ENCODE data around the gene CD81.

Gene CD81

GRCh38 chr11:2437516-2437915 is 60.4 kb downstream of the CD81 start:
- H3K27ac Mint-ChIP-seq, result no peak overlapping the region
- H3K27me3 Mint-ChIP-seq, result peaks cover 33% of the 10 kb centered on the region
- no peaks in the 10 kb centered on the region for H3K9me3 Mint-ChIP-seq
- H3K4me1 Mint-ChIP-seq (ENCODE audit: low read depth), result peaks cover 14% of the 10 kb centered on the region
- intact Hi-C loops (cut with micrococcal nuclease), result no loop called here
- no peaks in the 10 kb centered on the region for H3K36me3 Mint-ChIP-seq (ENCODE audit: low read depth)
- no peak overlapping the region for H3K4me3 Mint-ChIP-seq

- H3K9me3 Mint-ChIP-seq, result no peaks in the 10 kb centered on the region
- no peak overlapping the region for H3K4me3 Mint-ChIP-seq
- H3K36me3 Mint-ChIP-seq (ENCODE audit: low read depth), result no peaks in the 10 kb centered on the region
- intact Hi-C loops (cut with micrococcal nuclease), result no loop called here
- peaks cover 48% of the 10 kb centered on the region for H3K27me3 Mint-ChIP-seq
- H3K4me1 Mint-ChIP-seq (ENCODE audit: low read depth), result peaks cover 20% of the 10 kb centered on the region
- H3K27ac Mint-ChIP-seq, result no peak overlapping the region
These were observed 62.7 kb downstream of the CD81 start for GRCh38 chr11:2439820-2440219.

GRCh38 chr11:2440646-2441045 is 63.5 kb downstream of the CD81 start:
- Mint-ChIP-seq H3K27me3 (peaks cover 48% of the 10 kb centered on the region), H3K27ac (no peak overlapping the region), H3K4me1 (ENCODE audit: low read depth) (peaks cover 26% of the 10 kb centered on the region), H3K9me3 (no peaks in the 10 kb centered on the region), H3K4me3 (no peak overlapping the region), H3K36me3 (ENCODE audit: low read depth) (peaks cover 6% of the 10 kb centered on the region)
- intact Hi-C loops (cut with micrococcal nuclease), result no loop called here

- Mint-ChIP-seq H3K27ac (peak overlapping the region; percentile 46), H3K9me3 (no peaks in the 10 kb centered on the region), H3K4me1 (ENCODE audit: low read depth) (peaks cover 31% of the 10 kb centered on the region), H3K36me3 (ENCODE audit: low read depth) (peaks cover 6% of the 10 kb centered on the region), H3K27me3 (peaks cover 48% of the 10 kb centered on the region), H3K4me3 (no peak overlapping the region)
- intact Hi-C loops (cut with micrococcal nuclease), result no loop called here
These were observed 64.1 kb downstream of the CD81 start for GRCh38 chr11:2441171-2441570.

- Mint-ChIP-seq H3K27ac (no peak overlapping the region), H3K4me1 (ENCODE audit: low read depth) (peaks cover 45% of the 10 kb centered on the region), H3K27me3 (peaks cover 36% of the 10 kb centered on the region), H3K36me3 (ENCODE audit: low read depth) (peaks cover 12% of the 10 kb centered on the region), H3K9me3 (no peaks in the 10 kb centered on the region), H3K4me3 (no peak overlapping the region)
- intact Hi-C loops (cut with micrococcal nuclease), result no loop called here
These were observed 65.5 kb downstream of the CD81 start for GRCh38 chr11:2442589-2442988.

- peaks cover 30% of the 10 kb centered on the region for H3K27me3 Mint-ChIP-seq
- peaks cover 16% of the 10 kb centered on the region for H3K36me3 Mint-ChIP-seq (ENCODE audit: low read depth)
- no peak overlapping the region for H3K27ac Mint-ChIP-seq
- H3K9me3 Mint-ChIP-seq, result no peaks in the 10 kb centered on the region
- intact Hi-C loops (cut with micrococcal nuclease), result no loop called here
- no peak overlapping the region for H3K4me3 Mint-ChIP-seq
- H3K4me1 Mint-ChIP-seq (ENCODE audit: low read depth), result peaks cover 53% of the 10 kb centered on the region
These were observed 66.3 kb downstream of the CD81 start for GRCh38 chr11:2443406-2443805.

GRCh38 chr11:2443881-2444820 is 67.0 kb downstream of the CD81 start, which contains the start of gene TRPM5:
Gene TRPM5 (minus strand): TSS chr11:2444514. CDS start chr11:2423036, 21,478 bp downstream.
- H3K9me3 Mint-ChIP-seq, result no peaks in the 10 kb centered on the region
- H3K4me3 Mint-ChIP-seq, result peak within 1 kb of the TSS; percentile 93
- H3K4me1 Mint-ChIP-seq (ENCODE audit: low read depth), result peaks cover 57% of the 10 kb centered on the region
- intact Hi-C loops (cut with micrococcal nuclease), result no loop called here
- H3K27ac Mint-ChIP-seq, result peak within 1 kb of the TSS; percentile 86
- peaks cover 24% of the 10 kb centered on the region for H3K36me3 Mint-ChIP-seq (ENCODE audit: low read depth)
- H3K27me3 Mint-ChIP-seq, result peaks cover 22% of the 10 kb centered on the region

GRCh38 chr11:2444821-2445745 is 68.0 kb downstream of the CD81 start, which contains the start of gene KCNQ1:
Gene KCNQ1 (plus strand): TSS chr11:2445008. CDS start chr11:2445099, 91 bp downstream.
- Mint-ChIP-seq H3K27ac (peak within 1 kb of the TSS; percentile 86), H3K4me3 (peak within 1 kb of the TSS; percentile 93), H3K9me3 (no peaks in the 10 kb centered on the region), H3K27me3 (peaks cover 22% of the 10 kb centered on the region), H3K4me1 (ENCODE audit: low read depth) (peaks cover 61% of the 10 kb centered on the region), H3K36me3 (ENCODE audit: low read depth) (peaks cover 33% of the 10 kb centered on the region)
- intact Hi-C loops (cut with micrococcal nuclease), result loop anchor here (5.0 kb wide), 3 partner anchors 42 to 447 kb away; no protein-coding TSS in a partner anchor

GRCh38 chr11:2445746-2446551 is 68.8 kb downstream of the CD81 start:
- peak overlapping the region; percentile 86 for H3K27ac Mint-ChIP-seq
- intact Hi-C loops (cut with micrococcal nuclease), result loop anchor here (5.0 kb wide), 3 partner anchors 41 to 446 kb away; no protein-coding TSS in a partner anchor
- no peaks in the 10 kb centered on the region for H3K9me3 Mint-ChIP-seq
- H3K27me3 Mint-ChIP-seq, result peaks cover 18% of the 10 kb centered on the region
- peaks cover 42% of the 10 kb centered on the region for H3K36me3 Mint-ChIP-seq (ENCODE audit: low read depth)
- peak overlapping the region; percentile 93 for H3K4me3 Mint-ChIP-seq
- peaks cover 61% of the 10 kb centered on the region for H3K4me1 Mint-ChIP-seq (ENCODE audit: low read depth)

- H3K27ac Mint-ChIP-seq, result peak overlapping the region; percentile 86
- peaks cover 50% of the 10 kb centered on the region for H3K36me3 Mint-ChIP-seq (ENCODE audit: low read depth)
- H3K4me1 Mint-ChIP-seq (ENCODE audit: low read depth), result peaks cover 56% of the 10 kb centered on the region
- H3K9me3 Mint-ChIP-seq, result no peaks in the 10 kb centered on the region
- peaks cover 14% of the 10 kb centered on the region for H3K27me3 Mint-ChIP-seq
- intact Hi-C loops (cut with micrococcal nuclease), result loop anchor here (5.0 kb wide), 3 partner anchors 41 to 446 kb away; no protein-coding TSS in a partner anchor
- H3K4me3 Mint-ChIP-seq, result peak overlapping the region; percentile 93
These were observed 69.6 kb downstream of the CD81 start for GRCh38 chr11:2446590-2447252.
